ENCODE measurements around the gene SOX12.

The SOX12 gene

DNA sequence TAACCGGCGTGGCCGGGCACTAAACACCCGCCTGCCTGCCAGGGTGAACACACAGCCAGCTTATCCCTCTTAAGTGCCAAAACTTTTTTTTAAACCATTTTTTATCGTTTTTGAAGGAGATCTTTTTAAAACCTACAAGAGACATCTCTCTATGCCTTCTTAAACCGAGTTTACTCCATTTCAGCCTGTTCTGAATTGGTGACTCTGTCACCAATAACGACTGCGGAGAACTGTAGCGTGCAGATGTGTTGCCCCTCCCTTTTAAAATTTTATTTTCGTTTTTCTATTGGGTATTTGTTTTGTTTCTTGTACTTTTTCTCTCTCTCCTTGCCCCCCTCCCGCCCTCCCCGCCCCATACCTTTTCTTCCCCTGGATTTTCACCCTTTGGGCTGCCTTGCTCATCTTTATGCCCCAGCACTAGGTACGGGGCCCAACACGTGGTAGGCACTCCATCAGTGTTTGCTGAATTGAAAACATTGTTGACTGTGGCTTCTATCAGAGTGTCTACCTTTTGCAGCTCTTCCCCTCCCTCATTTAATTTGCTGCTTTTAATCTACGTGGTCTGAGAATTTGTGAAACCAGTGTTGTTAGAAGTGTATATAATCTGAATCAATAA lies 26.5 kb upstream of the SOX12 start:
- ChIA-PET POLR2A (interaction anchor here (0.7 to 4.1 kb wide), 3 partner anchors 11 to 31 kb away, joined by 3 to 25 read pairs (median 17); partner anchors contain the start of gene SOX12), CTCF (interaction anchor here (3.1 to 5.2 kb wide), 2 partner anchors 10 to 32 kb away, joined by 11 to 33 read pairs; no protein-coding TSS in a partner anchor)
- no peak for DNase-seq (ENCODE audit: low read depth, low spot score)
- TF ChIP-seq, protein P1, sequence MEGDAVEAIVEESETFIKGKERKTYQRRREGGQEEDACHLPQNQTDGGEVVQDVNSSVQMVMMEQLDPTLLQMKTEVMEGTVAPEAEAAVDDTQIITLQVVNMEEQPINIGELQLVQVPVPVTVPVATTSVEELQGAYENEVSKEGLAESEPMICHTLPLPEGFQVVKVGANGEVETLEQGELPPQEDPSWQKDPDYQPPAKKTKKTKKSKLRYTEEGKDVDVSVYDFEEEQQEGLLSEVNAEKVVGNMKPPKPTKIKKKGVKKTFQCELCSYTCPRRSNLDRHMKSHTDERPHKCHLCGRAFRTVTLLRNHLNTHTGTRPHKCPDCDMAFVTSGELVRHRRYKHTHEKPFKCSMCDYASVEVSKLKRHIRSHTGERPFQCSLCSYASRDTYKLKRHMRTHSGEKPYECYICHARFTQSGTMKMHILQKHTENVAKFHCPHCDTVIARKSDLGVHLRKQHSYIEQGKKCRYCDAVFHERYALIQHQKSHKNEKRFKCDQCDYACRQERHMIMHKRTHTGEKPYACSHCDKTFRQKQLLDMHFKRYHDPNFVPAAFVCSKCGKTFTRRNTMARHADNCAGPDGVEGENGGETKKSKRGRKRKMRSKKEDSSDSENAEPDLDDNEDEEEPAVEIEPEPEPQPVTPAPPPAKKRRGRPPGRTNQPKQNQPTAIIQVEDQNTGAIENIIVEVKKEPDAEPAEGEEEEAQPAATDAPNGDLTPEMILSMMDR (IDR thresholded peaks at IDR 0.05; ENCODE audit: insufficient read depth, low read length, missing control alignments): no peak
- H3K4me3 ChIP-seq (ENCODE audit: low read depth, low read length): peak overlapping the region; percentile 98

DNA sequence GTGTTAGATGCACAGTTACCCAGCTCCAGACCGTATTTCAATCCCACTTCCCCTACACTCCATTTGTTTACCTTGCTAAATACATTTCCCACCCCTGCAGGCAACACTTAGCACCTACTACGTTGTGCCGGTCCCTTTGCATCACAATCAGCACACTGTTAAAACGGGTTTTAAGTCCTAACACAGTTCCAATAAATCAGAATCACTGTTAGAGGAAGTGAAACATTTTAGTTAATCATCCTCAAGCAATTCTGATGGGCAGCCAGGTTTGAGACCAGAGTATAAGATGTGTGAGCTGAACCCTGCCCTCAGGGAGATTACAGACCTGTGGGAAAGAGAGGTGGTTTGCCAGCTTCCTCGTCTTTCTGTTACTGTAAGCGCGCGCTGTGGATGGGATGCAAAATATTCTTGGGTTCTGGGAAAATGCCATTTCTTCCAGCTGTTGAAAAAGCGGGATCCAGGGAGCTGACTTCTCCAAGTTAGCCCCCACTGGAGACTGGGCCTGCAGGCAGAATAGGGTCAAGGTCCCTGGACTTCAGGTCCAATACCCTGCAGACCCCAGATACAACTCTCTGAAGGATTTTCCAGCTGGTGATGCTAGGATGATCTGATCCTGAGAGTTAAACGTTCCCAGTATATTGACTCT lies 24.9 kb upstream of the SOX12 start:
- CTCF ChIA-PET: interaction anchor here (0.8 to 5.2 kb wide), 5 partner anchors 8 to 33 kb away, joined by 3 to 33 read pairs (median 4); partner anchors contain the start of gene SOX12
- peak overlapping the region; percentile 98 for H3K4me3 ChIP-seq (ENCODE audit: low read depth, low read length)
- no peak for DNase-seq (ENCODE audit: low read depth, low spot score)
- POLR2A ChIA-PET: interaction anchor here (1.4 to 4.1 kb wide), 3 partner anchors 8 to 24 kb away, joined by 6 to 25 read pairs (median 9); partner anchors contain the start of gene SOX12
- TF ChIP-seq, protein P1 (IDR thresholded peaks at IDR 0.05; ENCODE audit: insufficient read depth, low read length, missing control alignments): no peak

DNA sequence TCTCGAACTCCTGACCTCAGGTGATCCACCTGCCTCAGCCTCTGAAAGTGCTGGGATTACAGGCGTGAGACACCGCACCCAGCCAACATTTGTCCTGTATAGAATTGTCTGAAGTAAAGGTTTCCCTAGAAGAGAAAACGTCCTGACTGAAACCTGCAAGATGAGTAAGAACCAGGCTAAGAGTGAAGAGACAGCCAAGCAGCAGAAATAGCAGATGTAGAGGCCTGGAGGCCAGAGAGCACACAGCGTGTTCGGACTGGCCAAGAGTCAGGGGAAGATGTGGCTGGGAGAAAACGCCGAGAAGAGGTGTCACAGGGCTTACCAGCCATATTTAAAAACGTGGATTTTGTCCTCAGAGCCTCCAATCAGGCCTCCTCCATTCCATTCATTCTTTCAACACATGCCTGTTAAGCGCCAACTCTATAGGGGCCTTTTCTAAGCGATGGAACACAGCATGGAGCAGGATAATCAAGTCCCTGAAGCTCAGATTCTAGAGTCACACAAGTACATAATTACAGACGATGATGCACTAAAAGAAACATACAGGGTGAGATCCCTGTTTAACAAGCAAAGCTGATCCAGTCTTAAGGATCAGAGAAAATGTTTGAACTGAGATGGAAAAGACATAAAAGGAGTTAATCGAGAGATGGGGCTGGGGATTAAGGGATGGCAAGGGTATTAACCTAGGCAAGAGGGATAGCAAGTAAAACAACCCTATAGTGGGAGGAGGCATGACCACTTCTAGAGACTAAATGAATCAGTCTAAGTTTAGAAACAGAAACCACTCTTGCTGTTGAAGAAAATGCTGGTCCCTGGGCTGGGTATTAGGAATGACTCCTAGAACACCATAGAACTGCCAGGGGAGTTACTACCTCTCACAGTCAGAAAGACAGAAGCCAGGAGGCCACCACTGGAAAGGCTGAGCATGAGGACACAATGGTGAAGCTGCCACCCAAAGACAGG lies 23.2 kb upstream of the SOX12 start:
- CTCF ChIA-PET: interaction anchor here (5.2 kb wide), 1 partner anchor 7 kb away, joined by 33 read pairs; no protein-coding TSS in a partner anchor
- TF ChIP-seq, protein P1 (IDR thresholded peaks at IDR 0.05; ENCODE audit: insufficient read depth, low read length, missing control alignments): no peak
- no peak overlapping the region for H3K4me3 ChIP-seq (ENCODE audit: low read depth, low read length)
- POLR2A ChIA-PET: no interaction called here
- DNase-seq (ENCODE audit: low read depth, low spot score): no peak

- no peak for DNase-seq (ENCODE audit: low read depth, low spot score)
- no peak overlapping the region for H3K4me3 ChIP-seq (ENCODE audit: low read depth, low read length)
- CTCF ChIA-PET: no interaction called here
- POLR2A ChIA-PET: no interaction called here
- TF ChIP-seq, protein P1 (IDR thresholded peaks at IDR 0.05; ENCODE audit: insufficient read depth, low read length, missing control alignments): no peak
Observed at GRCh38 chr20:305745-306144, 19.6 kb upstream of the SOX12 start.

- H3K4me3 ChIP-seq (ENCODE audit: low read depth, low read length): no peak overlapping the region
- no peak for DNase-seq (ENCODE audit: low read depth, low spot score)
- ChIA-PET POLR2A (interaction anchor here (1.0 to 3.0 kb wide), 2 partner anchors 8 to 10 kb away, joined by 6 to 17 read pairs; no protein-coding TSS in a partner anchor), CTCF (interaction anchor here (0.9 to 3.8 kb wide), 8 partner anchors 9 to 100 kb away, joined by 3 to 33 read pairs (median 4); partner anchors contain the start of genes SOX12 and ZCCHC3)
- TF ChIP-seq, protein P1 (IDR thresholded peaks at IDR 0.05; ENCODE audit: insufficient read depth, low read length, missing control alignments): no peak
Observed at GRCh38 chr20:308427-309038, 16.8 kb upstream of the SOX12 start.

Measured in AG04449 (cell line).